GM12878 (cell line): Measurements from ENCODE around the gene ZNF48. TPM values are rescaled to one million over a fixed set of nuclear protein-coding genes. Genes with fewer than 3 reads are reported as not detected.

Source experiments
- ATAC-seq: fragments of 200-7000 bp; cut with Tn5 transposase; 3 replicates; pipeline ENCODE4 v1.9.1; 2020; ENCODE audit warnings: mild to moderate bottlenecking, moderate library complexity
- BruUV-seq: library from RNA; stranded (reverse); fragments of 400-500 nt; replicated peaks from 2 replicates; lab custom pipeline; 2021; lab: Mats Ljungman, UMichigan
- CTCF ChIA-PET: fragments of 300-600 bp; sonication (Branson Sonifier 250); formaldehyde crosslinking; extraction: SDS; loops from one replicate; lab custom pipeline; 2021; ENCODE audit warnings: inconsistent platforms; lab: Yijun Ruan, JAX
- POLR2A ChIA-PET: fragments of 350-600 bp; formaldehyde crosslinking; extraction: SDS; loops from one replicate; lab custom pipeline; 2021; ENCODE audit warnings: inconsistent platforms; lab: Charles Lee
- RAD21 ChIA-PET: fragments of 300-600 bp; sonication (Branson Sonifier 250); formaldehyde crosslinking; loops from one replicate; lab custom pipeline; 2023; ENCODE audit warnings: antibody characterized with exemption; ENCODE audit not compliant: unreplicated experiment; lab: Charles Lee
- SMC1A ChIA-PET: fragments of 300-600 bp; sonication (Branson Sonifier 250); formaldehyde crosslinking; loops from one replicate; lab custom pipeline; 2023; ENCODE audit not compliant: unreplicated experiment, uncharacterized antibody; lab: Charles Lee
- DNase-seq: peaks from one replicate; pipeline ENCODE4 v3.0.0-alpha.2; 2011; ENCODE audit warnings: low read depth, low spot score
- FAIRE-seq: peaks from 3 replicates; lab custom pipeline; 2011; peaks lifted over from hg19 to GRCh38; lab: Jason Lieb, UNC
- H2AFZ ChIP-seq: 2 replicates; pipeline ENCODE4 v1.6.0; 2011; ENCODE audit warnings: low read depth, low read length, control low read depth; ENCODE audit not compliant: control insufficient read depth
- H3K27ac ChIP-seq: 2 replicates; pipeline ENCODE4 v1.5.1; 2011; ENCODE audit warnings: control low read depth; ENCODE audit not compliant: control insufficient read depth, insufficient read depth
- H3K27me3 ChIP-seq, 2 experiments: replicated peaks in 1 of 2; 2 replicates each; pipeline versions ENCODE4 v1.6.0 to v1.6.1; 2011; ENCODE audit warnings: low read length in 1 of 2; ENCODE audit not compliant: control insufficient read depth in 2 of 2, insufficient read depth in 2 of 2
- H3K36me3 ChIP-seq, 2 experiments: 2 replicates each; pipeline ENCODE4 v1.5.1; 2011; ENCODE audit warnings: low read length in 1 of 2; ENCODE audit not compliant: control insufficient read depth in 2 of 2, insufficient read depth in 2 of 2
- H3K4me1 ChIP-seq: 2 replicates; pipeline ENCODE4 v1.6.1; 2011; ENCODE audit warnings: mild to moderate bottlenecking, low read length, moderate library complexity, mixed read lengths; ENCODE audit not compliant: control insufficient read depth, insufficient read depth
- H3K4me2 ChIP-seq: 2 replicates; pipeline ENCODE4 v1.6.0; 2011; ENCODE audit warnings: control low read depth; ENCODE audit not compliant: control insufficient read depth, insufficient read depth
- H3K4me3 ChIP-seq: fragments of 200-600 bp; sonication (generic); 2 replicates; pipeline ENCODE4 v1.5.1; 2016
- H3K79me2 ChIP-seq: 2 replicates; pipeline ENCODE4 v1.6.0; 2011; ENCODE audit warnings: low read length; ENCODE audit not compliant: control insufficient read depth, insufficient read depth
- H3K9ac ChIP-seq: 2 replicates; pipeline ENCODE4 v1.8.0; 2011; ENCODE audit warnings: low read length, control low read depth, mixed read lengths; ENCODE audit not compliant: control insufficient read depth, insufficient read depth
- H3K9me3 ChIP-seq: replicated peaks from 3 replicates; pipeline ENCODE4 v1.5.1; 2011; ENCODE audit warnings: mild to moderate bottlenecking, low read length; ENCODE audit not compliant: control insufficient read depth, insufficient read depth
- H4K20me1 ChIP-seq: 2 replicates; pipeline ENCODE4 v1.6.0; 2011; ENCODE audit not compliant: control insufficient read depth, insufficient read depth
- HDAC2 ChIP-seq: fragments of 200-600 bp; sonication (generic); IDR thresholded peaks from 2 replicates; pipeline ENCODE4 v1.6.1; 2017
- PAX5 ChIP-seq: IDR thresholded peaks from 2 replicates; pipeline ENCODE4 v1.6.1; 2011; ENCODE audit warnings: low read depth, low read length, borderline replicate concordance
- PAX8 ChIP-seq: fragments of 450-650 bp; IDR thresholded peaks from 2 replicates; pipeline ENCODE4 v1.6.1; 2017; ENCODE audit warnings: mild to moderate bottlenecking, moderate library complexity
- SPI1 ChIP-seq: IDR thresholded peaks from 2 replicates; pipeline ENCODE4 v1.6.1; 2011; ENCODE audit warnings: low read depth, mild to moderate bottlenecking, low read length, moderate library complexity, borderline replicate concordance; ENCODE audit not compliant: insufficient read depth
- WRNIP1 ChIP-seq: IDR thresholded peaks from 2 replicates; pipeline ENCODE4 v1.6.1; 2011; ENCODE audit warnings: low read depth, low read length, improper control_type of control experiment, borderline replicate concordance
- YY1 ChIP-seq: IDR thresholded peaks from 2 replicates; pipeline ENCODE4 v1.6.1; 2011; ENCODE audit warnings: low read depth, mild to moderate bottlenecking, low read length
- ZSCAN29 ChIP-seq: fragments of 450-650 bp; IDR thresholded peaks from 2 replicates; pipeline ENCODE4 v1.6.1; 2017; ENCODE audit warnings: mild to moderate bottlenecking, moderate library complexity
- WGBS: methylation state at CpG from one replicate; pipeline ENCODE4 v1.1.6; 2016; ENCODE audit warnings: low lambda C conversion rate; ENCODE audit not compliant: insufficient replicate concordance, insufficient coverage; ENCODE audit errors: missing lambda C conversion rate; 5-methylcytosine and 5-hydroxymethylcytosine counted together
- in situ Hi-C: fragments of 300-500 bp; cut with MboI; formaldehyde crosslinking; loops from 9 replicates; pipeline ENCODE4 v1.14.3; 2018; ENCODE audit warnings: mixed read lengths
- intact Hi-C: fragments of 100-400 bp; cut with micrococcal nuclease; formaldehyde crosslinking; loops from one replicate; pipeline ENCODE4 v1.14.2; 2022; ENCODE audit not compliant: unreplicated experiment
- polyA plus RNA-seq, 11 experiments: library from polyadenylated mRNA; depleted of rRNA in 4 of 11; unstranded in 6 of 11; stranded (reverse) in 5 of 11; fragments of >200 nt; fragmentation: Nextera tagmentation in 4 of 11; fragmentation: Illumina TruSeq in 1 of 11; extraction: Ambion mirVana in 4 of 11; extraction: Trizol in 1 of 11; gene quantifications; 1 replicate in 1 of 11; 2 replicates in 10 of 11; pipeline versions ENCODE4 v1.2.1 to v1.2.3, GENCODE V29; 2011 to 2016; ENCODE audit warnings: inconsistent platforms in 2 of 11, missing spikeins in 2 of 11, low read depth in 1 of 11
- total RNA-seq, 4 experiments: library from RNA; depleted of rRNA in 3 of 4; stranded (reverse); fragments of >200 nt in 3 of 4; fragmentation: Illumina TruSeq in 1 of 4; extraction: Trizol in 1 of 4; gene quantifications; 2 replicates each; pipeline versions ENCODE4 v1.2.1 to v1.2.3, GENCODE V29; 2013 to 2021
- TF ChIP-seq, protein P1 (sequence below): fragments of 450-650 bp; IDR thresholded peaks from 2 replicates; pipeline ENCODE4 v1.6.1; 2016; ENCODE audit warnings: mild to moderate bottlenecking

Gene ZNF48
- total and polyA plus RNA-seq, 10 of the 15 experiments (the other 5 are each of a cell fraction or from before 2014, with no cell fraction given), result 0.14 to 12.0 (median 4.2) TPM

DNA sequence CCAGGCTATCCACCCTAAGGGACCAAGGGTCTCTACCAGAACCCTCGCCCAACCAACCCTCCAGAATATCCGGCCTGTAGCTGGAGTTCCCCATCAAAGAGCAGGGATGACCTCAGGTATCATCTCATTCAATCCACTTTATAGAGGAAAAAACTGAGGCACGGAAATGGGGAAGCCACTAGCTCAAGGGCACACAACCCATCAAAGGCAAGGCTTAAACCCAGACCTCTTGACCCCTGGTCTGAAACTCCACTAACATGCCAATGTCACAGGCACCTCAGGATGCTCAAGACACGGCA is 26.5 kb upstream of the ZNF48 start:
- peaks cover 2 to 4% of the 10 kb centered on the region in 2 experiments; a peak in 2 of 4 replicates for H3K36me3 ChIP-seq
- H3K79me2 ChIP-seq, result peaks cover 35% of the 10 kb centered on the region
- 3% methylated on average over 4 of the region's 4 CpGs for WGBS
- POLR2A ChIA-PET, result interaction anchor here (0.7 to 2.1 kb wide), 7 partner anchors 9 to 263 kb away, joined by 3 to 8 read pairs (median 4); no protein-coding TSS in a partner anchor
- peaks cover 17% of the 10 kb centered on the region for H4K20me1 ChIP-seq
- H3K27me3 ChIP-seq, result no peaks in the 10 kb centered on the region
- H3K9ac ChIP-seq, result peak overlapping the region; percentile 86
- intact Hi-C loops (no loop called here), in situ Hi-C loops (no loop called here)
- peak overlapping the region; percentile 98 for H3K4me2 ChIP-seq
- SMC1A ChIA-PET, result interaction anchor here (1.1 to 3.5 kb wide), 3 partner anchors 12 to 39 kb away, joined by 4 to 15 read pairs (median 4); partner anchors contain the start of gene ZNF771
- RAD21 ChIA-PET, result interaction anchor here (0.6 to 3.8 kb wide), 5 partner anchors 14 to 260 kb away, joined by 3 to 33 read pairs (median 5); partner anchors contain the start of genes CD2BP2, SEPTIN1 and ZNF771
- CTCF ChIA-PET, result interaction anchor here (0.6 to 9.0 kb wide), 8 partner anchors 12 to 276 kb away, joined by 3 to 70 read pairs (median 4); partner anchors contain the start of genes DCTPP1 and ZNF771
- ATAC-seq (no peak), FAIRE-seq (no peak), DNase-seq (no peak)
- H2AFZ ChIP-seq, result no peak overlapping the region
- H3K4me3 ChIP-seq, result peak overlapping the region; percentile 97
- BruUV-seq, result no TSS peak
- peaks cover 16% of the 10 kb centered on the region for H3K4me1 ChIP-seq
- no peaks in the 10 kb centered on the region for H3K9me3 ChIP-seq
- TF ChIP-seq, protein P1, sequence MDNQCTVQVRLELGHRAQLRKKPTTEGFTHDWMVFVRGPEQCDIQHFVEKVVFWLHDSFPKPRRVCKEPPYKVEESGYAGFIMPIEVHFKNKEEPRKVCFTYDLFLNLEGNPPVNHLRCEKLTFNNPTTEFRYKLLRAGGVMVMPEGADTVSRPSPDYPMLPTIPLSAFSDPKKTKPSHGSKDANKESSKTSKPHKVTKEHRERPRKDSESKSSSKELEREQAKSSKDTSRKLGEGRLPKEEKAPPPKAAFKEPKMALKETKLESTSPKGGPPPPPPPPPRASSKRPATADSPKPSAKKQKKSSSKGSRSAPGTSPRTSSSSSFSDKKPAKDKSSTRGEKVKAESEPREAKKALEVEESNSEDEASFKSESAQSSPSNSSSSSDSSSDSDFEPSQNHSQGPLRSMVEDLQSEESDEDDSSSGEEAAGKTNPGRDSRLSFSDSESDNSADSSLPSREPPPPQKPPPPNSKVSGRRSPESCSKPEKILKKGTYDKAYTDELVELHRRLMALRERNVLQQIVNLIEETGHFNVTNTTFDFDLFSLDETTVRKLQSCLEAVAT, result no peak
- TF ChIP-seq HDAC2 (no peak), SPI1 (no peak), ZSCAN29 (no peak), WRNIP1 (no peak), PAX8 (no peak), PAX5 (no peak), YY1 (no peak)
- peak overlapping the region; percentile 64 for H3K27ac ChIP-seq
